ENCODE measurements around the gene GALNT18.

GALNT18 gene

GRCh38 chr11:11296434-11296833 is 325.4 kb downstream of the GALNT18 start:
- DNase-seq (ENCODE audit: low read depth in 1 of 2, low spot score in 1 of 2) = no peak
- in situ Hi-C loops (cut with HindIII; ENCODE audit: low pct_unique_long_range_greater_than_20kb, low sequenced_read_pairs) = no loop called here
- TF ChIP-seq JUND (IDR thresholded peaks at IDR 0.05; ENCODE audit: low read depth) = no peak

GRCh38 chr11:11294551-11294855 is 327.3 kb downstream of the GALNT18 start:
- no peak for DNase-seq (ENCODE audit: low read depth in 1 of 2, low spot score in 1 of 2)
- no peak for TF ChIP-seq JUND (IDR thresholded peaks at IDR 0.05; ENCODE audit: low read depth)
- in situ Hi-C loops (cut with HindIII; ENCODE audit: low pct_unique_long_range_greater_than_20kb, low sequenced_read_pairs) = no loop called here

- no peak for TF ChIP-seq JUND (IDR thresholded peaks at IDR 0.05; ENCODE audit: low read depth)
- in situ Hi-C loops (cut with HindIII; ENCODE audit: low pct_unique_long_range_greater_than_20kb, low sequenced_read_pairs) = no loop called here
- DNase-seq (ENCODE audit: low read depth in 1 of 2, low spot score in 1 of 2) = no peak
Measured at GRCh38 chr11:11293798-11294550, 327.8 kb downstream of the GALNT18 start.

GRCh38 chr11:11292839-11293238 is 329.0 kb downstream of the GALNT18 start:
- DNase-seq (ENCODE audit: low read depth in 1 of 2, low spot score in 1 of 2) = no peak
- TF ChIP-seq JUND (IDR thresholded peaks at IDR 0.05; ENCODE audit: low read depth) = no peak
- in situ Hi-C loops (cut with HindIII; ENCODE audit: low pct_unique_long_range_greater_than_20kb, low sequenced_read_pairs) = no loop called here

GRCh38 chr11:11291041-11292015 is 330.5 kb downstream of the GALNT18 start:
- no peak for DNase-seq (ENCODE audit: low read depth in 1 of 2, low spot score in 1 of 2)
- no peak for TF ChIP-seq JUND (IDR thresholded peaks at IDR 0.05; ENCODE audit: low read depth)
- in situ Hi-C loops (cut with HindIII; ENCODE audit: low pct_unique_long_range_greater_than_20kb, low sequenced_read_pairs) = no loop called here

GRCh38 chr11:11290354-11290753 is 331.5 kb downstream of the GALNT18 start:
- DNase-seq (ENCODE audit: low read depth in 1 of 2, low spot score in 1 of 2) = no peak
- no peak for TF ChIP-seq JUND (IDR thresholded peaks at IDR 0.05; ENCODE audit: low read depth)
- in situ Hi-C loops (cut with HindIII; ENCODE audit: low pct_unique_long_range_greater_than_20kb, low sequenced_read_pairs) = no loop called here

- DNase-seq (ENCODE audit: low read depth in 1 of 2, low spot score in 1 of 2) = no peak
- in situ Hi-C loops (cut with HindIII; ENCODE audit: low pct_unique_long_range_greater_than_20kb, low sequenced_read_pairs) = no loop called here
- TF ChIP-seq JUND (IDR thresholded peaks at IDR 0.05; ENCODE audit: low read depth) = no peak
Measured at GRCh38 chr11:11289669-11290068, 332.1 kb downstream of the GALNT18 start.

- in situ Hi-C loops (cut with HindIII; ENCODE audit: low pct_unique_long_range_greater_than_20kb, low sequenced_read_pairs) = no loop called here
- no peak for DNase-seq (ENCODE audit: low read depth in 1 of 2, low spot score in 1 of 2)
- no peak for TF ChIP-seq JUND (IDR thresholded peaks at IDR 0.05; ENCODE audit: low read depth)
Measured at GRCh38 chr11:11288972-11289616, 332.7 kb downstream of the GALNT18 start.

GRCh38 chr11:11284481-11284880 is 337.3 kb downstream of the GALNT18 start:
- no peak for TF ChIP-seq JUND (IDR thresholded peaks at IDR 0.05; ENCODE audit: low read depth)
- in situ Hi-C loops (cut with HindIII; ENCODE audit: low pct_unique_long_range_greater_than_20kb, low sequenced_read_pairs) = no loop called here
- no peak for DNase-seq (ENCODE audit: low read depth in 1 of 2, low spot score in 1 of 2)

- in situ Hi-C loops (cut with HindIII; ENCODE audit: low pct_unique_long_range_greater_than_20kb, low sequenced_read_pairs) = no loop called here
- no peak for DNase-seq (ENCODE audit: low read depth in 1 of 2, low spot score in 1 of 2)
- no peak for TF ChIP-seq JUND (IDR thresholded peaks at IDR 0.05; ENCODE audit: low read depth)
Measured at GRCh38 chr11:11281626-11282025, 340.2 kb downstream of the GALNT18 start.

GRCh38 chr11:11280826-11281225 is 341.0 kb downstream of the GALNT18 start:
- in situ Hi-C loops (cut with HindIII; ENCODE audit: low pct_unique_long_range_greater_than_20kb, low sequenced_read_pairs) = no loop called here
- TF ChIP-seq JUND (IDR thresholded peaks at IDR 0.05; ENCODE audit: low read depth) = no peak
- DNase-seq (ENCODE audit: low read depth in 1 of 2, low spot score in 1 of 2) = no peak

GRCh38 chr11:11279956-11280689 is 341.7 kb downstream of the GALNT18 start:
- in situ Hi-C loops (cut with HindIII; ENCODE audit: low pct_unique_long_range_greater_than_20kb, low sequenced_read_pairs) = no loop called here
- no peak for DNase-seq (ENCODE audit: low read depth in 1 of 2, low spot score in 1 of 2)

More at GRCh38 chr11:11279956-11280689, 341.7 kb downstream of the GALNT18 start:
- no peak for TF ChIP-seq JUND (IDR thresholded peaks at IDR 0.05; ENCODE audit: low read depth)

Measured in T47D (cell line).